GM12892 (cell line): ENCODE measurements around the gene SORBS2.
A peak's percentile ranks its signal among the peaks of the same experiment; 100 is the strongest.

Experiments used
- DNase-seq: peaks from one replicate; pipeline ENCODE4 v3.0.0; 2011; ENCODE audit not compliant: insufficient read length
- FAIRE-seq: peaks from 2 replicates; lab custom pipeline; 2011; peaks lifted over from hg19 to GRCh38; lab: Jason Lieb, UNC
- POLR2A ChIP-seq: IDR thresholded peaks from 2 replicates; pipeline ENCODE4 v1.6.1; 2011; ENCODE audit warnings: low read depth, low read length, control low read depth
- POLR2AphosphoS5 ChIP-seq: IDR thresholded peaks from 2 replicates; pipeline ENCODE4 v1.6.1; 2011; ENCODE audit warnings: low read depth, low read length, control low read depth
- TAF1 ChIP-seq: IDR thresholded peaks from 2 replicates; pipeline ENCODE4 v1.6.1; 2011; ENCODE audit warnings: low read depth, mild to moderate bottlenecking, control low read depth, low read length, borderline replicate concordance

The SORBS2 gene

DNA sequence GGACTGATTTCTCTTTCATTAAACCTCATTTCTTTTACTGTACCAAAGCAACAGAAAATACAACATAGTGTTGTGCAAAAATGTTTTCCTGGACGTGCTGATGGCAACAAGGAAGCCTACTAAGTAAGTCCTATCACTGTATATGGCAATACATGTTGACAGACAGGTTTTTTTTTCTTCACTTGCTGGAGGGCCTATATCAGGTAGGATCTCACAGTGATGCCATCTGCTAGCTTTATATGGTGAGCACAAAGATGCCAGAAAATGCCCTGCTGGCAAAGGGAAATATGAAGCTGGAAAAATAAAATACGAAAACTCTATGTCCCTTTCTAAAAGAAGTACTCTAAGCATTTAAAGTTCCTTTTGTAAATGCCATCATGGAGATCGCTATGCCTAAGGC, 157.7 kb downstream of the SORBS2 start:
- no peak for TF ChIP-seq POLR2A
- TF ChIP-seq POLR2AphosphoS5, result no peak
- no peak for TF ChIP-seq TAF1
- DNase-seq (no peak), FAIRE-seq (no peak)

DNA sequence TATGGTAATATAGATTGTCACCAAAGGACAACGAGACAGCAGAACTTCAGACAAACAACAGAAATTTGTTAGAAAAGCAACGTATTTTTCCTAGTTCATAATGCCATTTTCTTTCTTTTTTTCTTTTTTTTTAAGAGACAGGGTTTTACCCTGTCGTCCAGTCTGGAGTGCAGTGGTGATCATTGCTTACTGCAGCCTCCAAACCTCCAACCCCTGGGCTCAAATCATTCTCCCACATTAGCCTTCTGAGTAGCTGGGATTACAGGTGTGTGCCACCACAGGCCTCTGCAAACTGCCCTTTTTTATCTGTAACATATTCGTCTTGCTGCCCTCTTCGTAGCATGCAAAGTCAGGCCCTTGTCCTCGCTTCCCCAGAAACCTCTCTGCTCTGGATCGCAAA, 160.1 kb downstream of the SORBS2 start:
- no peak for DNase-seq
- no peak for FAIRE-seq
- TF ChIP-seq TAF1, result no peak
- no peak for TF ChIP-seq POLR2AphosphoS5
- TF ChIP-seq POLR2A, result no peak

DNA sequence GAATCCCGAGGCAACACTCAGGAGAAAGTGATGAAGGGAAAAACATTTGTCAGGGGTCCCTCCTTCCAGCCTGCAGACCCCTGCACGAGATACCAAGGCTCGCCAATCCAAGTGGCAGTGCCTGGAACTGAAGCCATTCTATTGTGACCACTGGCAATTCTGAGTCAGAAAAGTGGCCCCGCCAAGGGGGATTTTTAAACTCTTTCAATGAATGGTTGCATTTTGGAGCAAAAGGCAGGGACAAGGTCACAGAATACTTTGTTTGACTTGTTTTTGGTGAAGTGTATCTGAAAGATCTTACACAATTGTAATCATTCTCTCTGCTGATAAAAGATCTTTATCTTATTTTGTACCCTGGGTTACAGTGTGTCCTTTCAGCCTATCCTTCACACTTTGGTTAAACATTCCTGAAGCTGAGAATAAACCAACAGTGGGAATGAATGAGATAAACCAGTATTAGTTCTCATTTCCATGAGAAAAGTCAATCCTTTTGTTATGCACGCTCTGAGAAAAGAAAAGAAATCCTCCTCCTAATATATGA, 160.8 kb downstream of the SORBS2 start:
- DNase-seq (no peak), FAIRE-seq (no peak)
- TF ChIP-seq POLR2AphosphoS5 (no peak), POLR2A (no peak), TAF1 (no peak)

DNA sequence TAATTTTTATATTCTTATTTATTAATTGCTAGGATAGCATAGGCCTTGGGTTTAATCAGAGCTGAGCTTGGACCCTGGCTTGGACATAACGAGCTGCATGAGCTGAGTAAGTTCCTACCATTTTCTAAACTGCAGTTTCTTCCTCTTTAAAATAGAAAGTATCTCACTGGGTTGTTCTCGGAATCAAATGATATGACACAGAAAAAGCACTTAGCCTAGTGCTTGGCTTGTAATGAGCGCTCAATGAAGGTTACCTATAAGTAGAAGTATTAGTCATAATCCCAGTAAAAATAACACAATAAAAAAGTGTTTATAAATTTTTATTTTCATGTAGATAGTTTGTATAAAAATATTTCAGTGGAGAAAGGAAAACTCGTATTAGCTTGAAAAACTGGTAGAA, 163.4 kb downstream of the SORBS2 start:
- no peak for TF ChIP-seq POLR2AphosphoS5
- no peak for TF ChIP-seq TAF1
- no peak for TF ChIP-seq POLR2A
- DNase-seq, result no peak
- no peak for FAIRE-seq

DNA sequence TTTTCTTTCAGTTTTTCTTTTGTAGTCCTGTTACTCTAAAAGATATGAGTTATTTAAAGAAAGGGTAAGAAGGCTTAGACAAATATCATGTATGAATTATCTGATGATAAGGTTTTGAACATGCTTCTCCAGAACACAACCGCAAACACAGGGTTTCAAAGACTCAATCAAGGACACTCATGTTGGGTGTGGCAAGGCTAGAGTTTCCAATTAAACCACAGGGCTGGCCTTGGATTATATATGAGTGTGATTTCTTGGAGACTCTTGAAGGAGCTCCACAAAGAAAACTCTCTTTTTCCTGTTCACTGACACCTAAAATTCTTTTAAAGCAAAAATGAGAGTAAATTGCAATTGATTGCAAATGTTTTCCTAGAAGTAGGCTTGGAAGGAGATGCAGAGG, 166.6 kb downstream of the SORBS2 start:
- FAIRE-seq (no peak), DNase-seq (no peak)
- no peak for TF ChIP-seq POLR2A

DNA sequence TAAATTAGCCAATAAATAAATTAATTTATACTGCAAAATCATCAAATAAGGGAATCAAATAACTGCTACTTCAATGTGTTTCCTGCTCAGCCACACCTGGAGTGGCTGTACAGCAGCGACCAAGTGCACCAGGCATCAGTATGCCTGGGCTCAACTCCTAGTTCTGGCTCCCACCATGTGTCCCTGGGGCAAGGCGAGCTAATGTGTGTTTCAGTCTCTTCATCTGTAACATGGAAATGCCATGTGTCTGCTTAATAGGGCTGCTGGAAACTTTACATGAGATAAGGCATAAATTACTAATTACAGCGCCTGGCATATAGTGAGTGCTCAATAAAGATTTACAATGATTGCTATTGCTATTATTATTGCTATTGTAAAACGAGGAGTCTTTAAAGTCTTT, 167.6 kb downstream of the SORBS2 start:
- DNase-seq (no peak), FAIRE-seq (no peak)
- TF ChIP-seq POLR2AphosphoS5, result no peak

DNA sequence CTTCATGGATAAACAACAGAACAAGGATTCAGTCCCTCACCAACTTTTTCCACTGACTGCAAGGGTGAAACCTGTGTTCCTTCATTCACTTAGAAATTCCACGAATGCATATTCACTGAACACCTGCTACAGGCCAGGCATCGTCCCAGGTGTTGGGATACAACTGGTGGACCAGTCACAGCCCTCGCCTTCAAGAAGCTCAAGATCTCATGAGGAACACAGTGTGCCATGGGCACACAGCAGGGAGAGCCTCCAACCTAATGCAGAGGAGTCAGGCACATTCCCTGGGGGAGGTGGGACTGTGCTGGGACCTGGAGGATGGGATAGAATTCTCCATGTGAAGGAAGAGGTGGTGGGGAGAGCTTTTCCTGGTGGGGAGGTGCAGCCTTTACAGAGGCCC, 169.1 kb downstream of the SORBS2 start:
- TF ChIP-seq POLR2A (no peak), POLR2AphosphoS5 (no peak), TAF1 (no peak)
- FAIRE-seq, result no peak
- DNase-seq, result no peak

DNA sequence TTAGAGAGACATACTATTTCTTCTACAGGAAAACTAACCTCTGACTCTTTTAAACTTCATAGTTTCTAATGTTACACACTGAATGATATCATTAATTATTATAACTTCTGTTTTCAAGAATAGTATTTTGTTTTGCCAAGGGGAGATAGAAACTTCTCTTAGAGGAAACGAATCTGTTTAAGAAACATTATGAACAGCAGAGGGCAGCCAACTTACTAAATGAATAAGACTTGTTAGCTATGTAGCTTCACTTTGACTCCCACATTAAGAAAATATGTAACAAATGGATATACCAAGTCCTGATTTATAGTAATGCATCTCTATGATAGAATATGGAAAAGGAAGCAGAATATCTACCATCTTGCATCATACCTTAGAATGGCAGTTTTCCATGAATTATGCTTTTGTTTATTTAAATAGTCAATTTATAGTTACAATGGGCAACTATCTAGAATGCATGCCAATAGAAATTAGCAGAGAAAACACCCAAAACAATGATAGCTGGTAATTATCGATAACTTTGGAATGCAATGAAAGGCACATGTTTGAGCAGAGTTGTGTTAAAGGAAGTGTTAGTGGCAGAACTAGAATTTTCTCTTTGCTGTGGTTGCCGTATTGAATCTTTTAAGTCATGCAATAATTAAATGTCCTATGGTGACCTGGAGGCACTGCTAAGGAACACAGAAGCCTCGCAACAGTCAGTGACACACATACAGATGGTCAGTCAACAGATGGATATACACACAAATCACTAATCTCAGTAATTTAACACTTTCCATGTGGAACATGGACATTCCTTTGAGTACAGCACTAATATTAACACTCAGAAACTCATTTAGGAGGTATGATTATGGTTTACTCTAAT, 171.0 kb downstream of the SORBS2 start:
- FAIRE-seq (peak; percentile 73), DNase-seq (no peak)
- no peak for TF ChIP-seq TAF1
- no peak for TF ChIP-seq POLR2A
- TF ChIP-seq POLR2AphosphoS5, result no peak

DNA sequence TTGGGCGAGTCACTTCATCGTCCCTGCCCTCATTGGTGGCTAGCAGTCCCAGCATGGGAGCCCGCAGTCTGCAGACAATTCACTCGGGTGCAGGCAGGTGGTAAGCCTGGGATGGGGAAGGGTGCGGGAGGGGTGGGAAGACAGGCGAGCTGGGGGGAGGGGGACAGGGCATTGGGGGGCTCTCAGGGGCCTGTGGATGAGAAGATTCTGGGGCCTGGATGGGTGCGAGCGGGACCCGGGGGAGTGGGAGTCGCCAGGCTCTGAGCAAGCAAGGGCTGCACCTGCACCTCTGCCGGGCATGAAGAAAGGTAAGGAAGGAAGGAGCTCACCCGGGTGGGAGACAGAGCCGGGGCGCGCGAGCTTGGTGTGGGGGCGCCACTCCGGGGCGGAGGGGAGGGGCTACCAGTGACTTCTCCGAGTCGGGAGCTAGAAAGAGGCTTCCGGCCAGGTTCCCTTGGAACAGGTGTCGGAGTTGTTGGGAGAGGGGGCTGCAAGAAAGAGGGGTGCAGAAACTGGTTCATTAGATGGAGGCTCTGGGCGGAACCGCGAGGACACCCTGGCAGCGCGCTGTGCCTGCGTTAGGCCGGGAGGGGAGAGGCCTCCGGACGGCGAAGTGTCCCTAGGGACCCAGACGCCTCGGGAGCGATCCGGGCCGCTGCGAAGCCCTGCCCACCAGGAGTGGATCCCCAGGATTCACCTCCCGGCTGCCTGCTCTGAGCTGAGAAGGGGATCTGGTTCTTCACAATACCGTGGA, 173.3 kb downstream of the SORBS2 start:
- TF ChIP-seq POLR2A, result no peak
- TF ChIP-seq TAF1, result no peak
- TF ChIP-seq POLR2AphosphoS5, result no peak
- DNase-seq (no peak), FAIRE-seq (no peak)

DNA sequence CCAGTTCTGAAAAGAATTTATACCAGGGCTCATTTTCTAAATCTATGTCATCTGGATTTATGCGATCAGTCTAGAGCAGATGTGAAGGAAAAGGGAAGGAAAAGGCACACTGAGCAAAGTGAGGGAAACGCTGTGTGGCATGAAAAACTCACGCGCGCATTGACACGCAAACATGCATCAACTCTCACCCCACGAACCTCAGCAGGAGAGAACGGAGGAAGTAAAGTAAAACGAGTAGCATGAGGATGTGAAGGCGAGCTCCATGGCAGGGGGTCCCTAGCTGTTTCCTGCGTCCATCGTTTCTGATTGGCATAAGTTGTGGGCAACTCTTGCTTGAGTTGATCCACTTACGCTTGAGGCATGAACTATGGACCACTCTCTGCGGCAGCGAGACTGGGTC, 173.9 kb downstream of the SORBS2 start:
- TF ChIP-seq POLR2A (no peak), TAF1 (no peak)
- no peak for FAIRE-seq

DNA sequence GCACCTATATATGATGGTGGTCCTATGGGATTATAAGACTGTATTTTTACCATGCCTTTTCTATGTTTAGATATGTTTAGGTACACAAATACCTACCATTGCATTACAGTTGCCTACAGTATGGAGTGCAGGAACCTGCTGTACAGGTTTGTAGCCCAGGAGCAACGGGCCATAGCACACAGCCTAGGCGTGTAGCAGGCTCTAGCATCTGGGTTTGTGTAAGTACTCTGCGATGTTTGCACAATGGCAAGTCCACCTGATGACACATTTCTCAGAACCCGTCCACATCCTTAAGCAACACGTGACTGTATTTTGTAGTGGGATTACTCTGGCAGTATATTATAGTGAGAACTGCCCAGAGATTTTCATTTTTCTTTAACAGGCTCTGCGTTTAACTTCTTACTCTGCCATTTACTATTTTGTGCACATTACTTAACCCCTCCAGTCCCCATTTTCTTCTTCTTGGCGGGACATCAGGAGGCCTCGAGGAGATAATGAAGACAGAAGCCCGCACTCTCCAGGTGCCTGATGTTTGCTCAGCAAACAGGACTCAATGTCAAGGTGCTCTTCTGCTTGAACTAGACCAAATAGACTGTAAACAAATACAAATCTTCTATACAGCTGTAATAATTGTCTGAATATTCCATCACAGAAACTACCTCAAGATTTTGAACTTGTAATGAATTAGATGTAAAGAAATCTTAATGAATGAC, 174.7 kb downstream of the SORBS2 start:
- FAIRE-seq (no peak), DNase-seq (no peak)
- TF ChIP-seq POLR2AphosphoS5, result no peak
- TF ChIP-seq TAF1, result no peak
- TF ChIP-seq POLR2A, result no peak

More for the DNA sequence above, 173.9 kb downstream of the SORBS2 start:
- no peak for DNase-seq
